ENCODE measurements around the gene STXBP5L.
A peak's percentile ranks its signal among the peaks of the same experiment; 100 is the strongest.

Gene STXBP5L

GRCh38 chr3:120903221-120903620 lies 4.8 kb upstream of the STXBP5L start:
- Histone ChIP-seq H3K27me3 (no peaks in the 10 kb centered on the region), H3K9ac (no peak overlapping the region)

GRCh38 chr3:120907659-120908029 lies 361 bp upstream of the STXBP5L start:
- Histone ChIP-seq H3K4me2 (peak overlapping the region; percentile 83 to 96 (median 90)), H3K4me1 (peaks cover 14 to 35% (median 22%) of the 10 kb centered on the region in 10 experiments), H3K27ac (no peak overlapping the region), H3K9me3 (replicated peaks in 1 of 11) (peaks cover 0 to 1% (median 0%) of the 10 kb centered on the region in 11 experiments; a peak in 1 of 22 replicates), H3K4me3 (peak overlapping the region; percentile 64 to 87 (median 80); a peak in 19 of 20 replicates), H4K20me1 (no peaks in the 10 kb centered on the region), H3K36me3 (no peaks in the 10 kb centered on the region), H3K9ac (no peak overlapping the region), H3K27me3 (no peaks in the 10 kb centered on the region)
- no peak for TF ChIP-seq Cebpa-rat (IDR thresholded peaks at IDR 0.05)

More at GRCh38 chr3:120903221-120903620, 4.8 kb upstream of the STXBP5L start:
- Histone ChIP-seq H3K4me1 (peaks cover 0 to 4% (median 0%) of the 10 kb centered on the region in 10 experiments; a peak in 2 of 20 replicates), H3K9me3 (replicated peaks in 1 of 11) (peaks cover 7 to 19% (median 14%) of the 10 kb centered on the region in 11 experiments; a peak in 17 of 22 replicates), H3K4me2 (no peak overlapping the region), H3K36me3 (no peaks in the 10 kb centered on the region), H4K20me1 (no peaks in the 10 kb centered on the region), H3K27ac (no peak overlapping the region), H3K4me3 (no peak overlapping the region)
- no peak for TF ChIP-seq Cebpa-rat (IDR thresholded peaks at IDR 0.05)

GRCh38 chr3:120908795-120909601 lies 993 bp downstream of the STXBP5L start:
- no peak; a peak in 1 of 22 replicates for TF ChIP-seq Cebpa-rat (IDR thresholded peaks at IDR 0.05)
- H3K27ac ChIP-seq: peak overlapping the region; percentile 19 to 83 (median 79); a peak in 21 of 22 replicates
- H3K36me3 ChIP-seq: no peaks in the 10 kb centered on the region
- H4K20me1 ChIP-seq: no peaks in the 10 kb centered on the region
- H3K27me3 ChIP-seq: no peaks in the 10 kb centered on the region
- H3K4me3 ChIP-seq: peak overlapping the region; percentile 64 to 87 (median 80)
- no peaks in the 10 kb centered on the region for H3K9me3 ChIP-seq (replicated peaks in 1 of 11)
- H3K9ac ChIP-seq: peak overlapping the region; percentile 72 to 86 (median 81)
- H3K4me2 ChIP-seq: peak overlapping the region; percentile 83 to 96 (median 90)
- peaks cover 14 to 42% (median 22%) of the 10 kb centered on the region in 10 experiments for H3K4me1 ChIP-seq

GRCh38 chr3:120909602-120909878 lies 1.5 kb downstream of the STXBP5L start:
- Histone ChIP-seq H3K4me3 (peak overlapping the region; percentile 64 to 87 (median 80)), H4K20me1 (no peaks in the 10 kb centered on the region), H3K4me1 (peaks cover 14 to 42% (median 22%) of the 10 kb centered on the region in 10 experiments), H3K4me2 (peak overlapping the region; percentile 83 to 96 (median 90)), H3K36me3 (0 out of 22 replicates have a peak, but pooled peaks cover 0 to under 1% (median 0%) of the 10 kb centered on the region in 11 experiments), H3K9me3 (replicated peaks in 1 of 11) (no peaks in the 10 kb centered on the region), H3K9ac (peak overlapping the region; percentile 72 to 86 (median 81); a peak in 21 of 22 replicates), H3K27ac (peak overlapping the region in 10 of 11 experiments; percentile 60 to 83 (median 80); a peak in 20 of 22 replicates), H3K27me3 (no peaks in the 10 kb centered on the region)
- no peak for TF ChIP-seq Cebpa-rat (IDR thresholded peaks at IDR 0.05)

- Histone ChIP-seq H3K27ac (no peak overlapping the region), H4K20me1 (no peaks in the 10 kb centered on the region), H3K9me3 (replicated peaks in 1 of 11) (peaks cover 32 to 38% (median 35%) of the 10 kb centered on the region in 11 experiments), H3K27me3 (no peaks in the 10 kb centered on the region), H3K4me1 (peaks cover 4 to 26% (median 19%) of the 10 kb centered on the region in 10 experiments; a peak in 18 of 20 replicates), H3K9ac (no peak overlapping the region), H3K36me3 (peaks cover 20 to 30% (median 27%) of the 10 kb centered on the region in 11 experiments; a peak in 21 of 22 replicates), H3K4me3 (no peak overlapping the region), H3K4me2 (no peak overlapping the region)
- TF ChIP-seq Cebpa-rat (IDR thresholded peaks at IDR 0.05): no peak
Measured at GRCh38 chr3:120926146-120926545, 18.1 kb downstream of the STXBP5L start.

GRCh38 chr3:120928991-120929390 lies 21.0 kb downstream of the STXBP5L start:
- Histone ChIP-seq H3K4me3 (no peak overlapping the region), H4K20me1 (no peaks in the 10 kb centered on the region)

GRCh38 chr3:120931593-120931992 lies 23.6 kb downstream of the STXBP5L start:
- Histone ChIP-seq H3K4me1 (peaks cover 4 to 37% (median 27%) of the 10 kb centered on the region in 10 experiments; a peak in 18 of 20 replicates), H3K27me3 (no peaks in the 10 kb centered on the region), H3K27ac (peak overlapping the region in 6 of 11 experiments; percentile 30 to 66 (median 49); a peak in 10 of 22 replicates), H3K4me3 (no peak overlapping the region; a peak in 1 of 20 replicates), H3K9ac (no peak overlapping the region), H3K36me3 (peaks cover 7 to 18% (median 10%) of the 10 kb centered on the region in 11 experiments; a peak in 19 of 22 replicates), H4K20me1 (no peaks in the 10 kb centered on the region), H3K4me2 (peak overlapping the region in 7 of 11 experiments; percentile 1 to 44 (median 36); a peak in 10 of 22 replicates), H3K9me3 (replicated peaks in 1 of 11) (peaks cover 12 to 31% (median 19%) of the 10 kb centered on the region in 11 experiments)
- peak in 7 of 11 experiments; percentile 17 to 56 (median 35); a peak in 3 of 22 replicates for TF ChIP-seq Cebpa-rat (IDR thresholded peaks at IDR 0.05)

More at GRCh38 chr3:120928991-120929390, 21.0 kb downstream of the STXBP5L start:
- Histone ChIP-seq H3K27me3 (no peaks in the 10 kb centered on the region), H3K27ac (peak overlapping the region in 7 of 11 experiments; percentile 5 to 71 (median 49); a peak in 9 of 22 replicates), H3K9ac (peak overlapping the region in 2 of 11 experiments; percentile 6 to 19; a peak in 2 of 22 replicates), H3K4me1 (peaks cover 4 to 37% (median 27%) of the 10 kb centered on the region in 10 experiments; a peak in 18 of 20 replicates), H3K9me3 (replicated peaks in 1 of 11) (peaks cover 34 to 48% (median 39%) of the 10 kb centered on the region in 11 experiments), H3K36me3 (peaks cover 20 to 37% (median 27%) of the 10 kb centered on the region in 11 experiments; a peak in 21 of 22 replicates), H3K4me2 (peak overlapping the region in 10 of 11 experiments; percentile 22 to 69 (median 50); a peak in 17 of 22 replicates)
- peak in 4 of 11 experiments; percentile 8 to 44 (median 35); a peak in 1 of 22 replicates for TF ChIP-seq Cebpa-rat (IDR thresholded peaks at IDR 0.05)

- no peak for TF ChIP-seq Cebpa-rat (IDR thresholded peaks at IDR 0.05)
- Histone ChIP-seq H3K4me2 (no peak overlapping the region), H3K4me3 (no peak overlapping the region), H3K36me3 (peaks cover 0 to 7% (median 0%) of the 10 kb centered on the region in 11 experiments; a peak in 3 of 22 replicates), H3K27ac (no peak overlapping the region), H3K27me3 (no peaks in the 10 kb centered on the region), H4K20me1 (no peaks in the 10 kb centered on the region), H3K9ac (no peak overlapping the region), H3K4me1 (no peaks in the 10 kb centered on the region), H3K9me3 (replicated peaks in 1 of 11) (peaks cover 0 to 4% (median under 1%) of the 10 kb centered on the region in 11 experiments; a peak in 14 of 22 replicates)
Measured at GRCh38 chr3:120956143-120956542, 48.1 kb downstream of the STXBP5L start.

All from BLaER1 treated with 17β-estradiol and CSF1 and Interleukin-3, amounts not matched to agents 10 nM and 100 nM (cell line).